ENCODE data around the gene TRPV4.

Gene TRPV4

DNA sequence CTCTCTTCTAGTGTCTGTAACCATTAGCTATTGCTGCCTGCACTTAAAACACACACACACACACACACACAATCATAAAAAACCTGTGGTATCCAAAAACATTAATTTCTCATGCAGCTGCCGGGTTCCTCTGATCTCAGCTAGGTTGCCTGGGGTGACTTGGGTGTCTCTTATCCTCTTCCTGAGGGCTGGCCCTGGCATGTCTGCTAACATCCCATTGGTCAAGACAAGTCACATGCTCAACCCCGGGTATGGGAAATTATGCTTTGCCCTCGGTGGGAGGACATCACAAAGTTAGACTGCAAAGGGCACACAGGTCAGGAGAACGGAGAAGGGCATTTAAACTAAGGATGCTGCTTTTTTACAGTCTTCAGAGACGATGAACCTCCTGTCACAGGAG is 55.7 kb downstream of the TRPV4 start:
- TF ChIP-seq, protein P1, sequence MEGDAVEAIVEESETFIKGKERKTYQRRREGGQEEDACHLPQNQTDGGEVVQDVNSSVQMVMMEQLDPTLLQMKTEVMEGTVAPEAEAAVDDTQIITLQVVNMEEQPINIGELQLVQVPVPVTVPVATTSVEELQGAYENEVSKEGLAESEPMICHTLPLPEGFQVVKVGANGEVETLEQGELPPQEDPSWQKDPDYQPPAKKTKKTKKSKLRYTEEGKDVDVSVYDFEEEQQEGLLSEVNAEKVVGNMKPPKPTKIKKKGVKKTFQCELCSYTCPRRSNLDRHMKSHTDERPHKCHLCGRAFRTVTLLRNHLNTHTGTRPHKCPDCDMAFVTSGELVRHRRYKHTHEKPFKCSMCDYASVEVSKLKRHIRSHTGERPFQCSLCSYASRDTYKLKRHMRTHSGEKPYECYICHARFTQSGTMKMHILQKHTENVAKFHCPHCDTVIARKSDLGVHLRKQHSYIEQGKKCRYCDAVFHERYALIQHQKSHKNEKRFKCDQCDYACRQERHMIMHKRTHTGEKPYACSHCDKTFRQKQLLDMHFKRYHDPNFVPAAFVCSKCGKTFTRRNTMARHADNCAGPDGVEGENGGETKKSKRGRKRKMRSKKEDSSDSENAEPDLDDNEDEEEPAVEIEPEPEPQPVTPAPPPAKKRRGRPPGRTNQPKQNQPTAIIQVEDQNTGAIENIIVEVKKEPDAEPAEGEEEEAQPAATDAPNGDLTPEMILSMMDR (IDR thresholded peaks at IDR 0.05; ENCODE audit: borderline replicate concordance, control extremely low read depth, extremely low read depth, insufficient read depth, missing control alignments) = no peak
- peak; percentile 69 for DNase-seq (ENCODE audit: low spot score)
- in situ Hi-C loops (cut with MboI; ENCODE audit: low sequenced_read_pairs, unreplicated experiment) = no loop called here

DNA sequence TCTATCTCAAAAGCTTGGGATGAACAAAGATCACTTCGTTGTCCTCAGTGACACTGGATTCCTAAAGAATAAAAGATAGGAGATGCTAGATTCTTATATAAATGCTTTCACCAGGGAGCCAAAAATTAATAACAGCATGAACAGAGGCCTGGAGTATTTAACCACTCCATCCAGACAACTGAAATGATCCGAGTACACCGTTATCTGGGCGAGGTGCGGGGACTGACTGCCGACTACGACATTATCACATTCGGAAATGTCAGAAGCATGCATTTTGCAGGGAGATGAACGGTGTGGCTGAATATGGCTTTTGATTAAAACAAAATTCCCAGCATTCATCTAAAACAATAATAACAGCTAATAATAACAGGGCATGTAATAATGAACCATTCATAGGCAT is 56.6 kb downstream of the TRPV4 start:
- DNase-seq (ENCODE audit: low spot score) = no peak
- in situ Hi-C loops (cut with MboI; ENCODE audit: low sequenced_read_pairs, unreplicated experiment) = no loop called here
- TF ChIP-seq, protein P1 (IDR thresholded peaks at IDR 0.05; ENCODE audit: borderline replicate concordance, control extremely low read depth, extremely low read depth, insufficient read depth, missing control alignments) = no peak

DNA sequence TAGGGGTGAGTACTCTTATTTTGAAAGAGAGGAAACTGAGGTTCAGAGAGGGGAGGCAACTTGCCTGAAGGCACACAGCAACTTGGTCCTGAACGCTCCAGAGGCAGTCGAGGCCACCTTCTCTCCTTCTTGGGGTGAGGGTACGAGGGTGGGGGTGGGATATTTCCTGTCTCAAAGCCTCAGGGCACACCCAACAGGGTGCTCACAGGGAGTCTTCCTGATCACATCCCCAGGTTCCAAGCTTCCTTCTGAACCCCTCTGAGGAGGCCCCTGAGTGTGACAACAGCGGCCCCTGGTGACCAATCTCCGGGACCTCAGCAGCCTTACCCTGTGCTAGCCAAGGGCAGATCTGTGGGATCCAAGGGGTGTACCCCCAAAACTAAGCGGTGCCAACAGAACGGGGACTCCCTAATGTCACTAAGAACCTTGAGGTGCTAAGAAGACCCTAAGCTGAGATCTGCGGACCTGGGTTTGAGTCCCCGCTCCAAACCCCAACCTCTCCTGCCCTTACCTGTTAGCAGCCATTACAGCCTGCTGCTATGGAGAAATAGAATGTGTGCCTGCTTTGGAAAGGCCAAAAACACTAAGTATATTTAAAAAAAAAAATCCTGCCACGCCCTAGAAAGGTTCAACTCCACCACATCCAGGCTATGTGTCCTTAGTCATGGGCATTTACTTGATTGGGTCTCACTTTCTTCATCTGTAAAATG is 57.9 kb downstream of the TRPV4 start:
- in situ Hi-C loops (cut with MboI; ENCODE audit: low sequenced_read_pairs, unreplicated experiment) = no loop called here
- TF ChIP-seq, protein P1 (IDR thresholded peaks at IDR 0.05; ENCODE audit: borderline replicate concordance, control extremely low read depth, extremely low read depth, insufficient read depth, missing control alignments) = peak; percentile 85
- peak; percentile 82 for DNase-seq (ENCODE audit: low spot score)

DNA sequence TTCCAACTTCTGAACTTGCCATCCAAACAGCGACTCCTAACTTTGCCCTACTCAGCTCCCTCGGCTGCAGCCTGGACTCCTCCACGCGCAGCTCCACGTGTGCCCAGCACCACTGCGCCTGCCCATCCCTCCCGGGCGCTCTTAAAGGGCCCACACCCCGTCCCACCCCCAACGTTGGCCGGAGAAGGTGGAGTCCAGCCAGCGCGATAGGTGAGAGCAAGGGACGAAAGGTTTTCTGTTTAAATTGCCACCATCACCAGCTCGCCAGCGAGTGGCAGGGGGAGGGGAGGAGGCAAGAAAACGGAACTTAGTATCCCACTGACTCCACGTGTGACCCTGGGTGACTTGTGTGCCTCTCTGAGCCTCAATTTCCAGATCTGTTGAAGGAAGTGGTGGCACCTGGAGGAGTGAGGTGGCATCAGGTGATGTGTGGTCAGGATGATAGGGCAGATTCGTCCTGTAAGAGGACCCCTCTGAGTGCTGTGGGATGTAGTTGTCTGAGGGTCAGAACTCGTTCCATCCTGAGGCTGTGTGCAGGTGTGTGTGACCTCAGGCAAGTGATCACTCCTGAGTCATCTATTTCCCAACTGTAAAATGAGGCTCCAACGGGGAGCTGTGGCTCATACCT is 59.7 kb downstream of the TRPV4 start:
- in situ Hi-C loops (cut with MboI; ENCODE audit: low sequenced_read_pairs, unreplicated experiment) = no loop called here
- TF ChIP-seq, protein P1 (IDR thresholded peaks at IDR 0.05; ENCODE audit: borderline replicate concordance, control extremely low read depth, extremely low read depth, insufficient read depth, missing control alignments) = no peak
- DNase-seq (ENCODE audit: low spot score) = no peak

DNA sequence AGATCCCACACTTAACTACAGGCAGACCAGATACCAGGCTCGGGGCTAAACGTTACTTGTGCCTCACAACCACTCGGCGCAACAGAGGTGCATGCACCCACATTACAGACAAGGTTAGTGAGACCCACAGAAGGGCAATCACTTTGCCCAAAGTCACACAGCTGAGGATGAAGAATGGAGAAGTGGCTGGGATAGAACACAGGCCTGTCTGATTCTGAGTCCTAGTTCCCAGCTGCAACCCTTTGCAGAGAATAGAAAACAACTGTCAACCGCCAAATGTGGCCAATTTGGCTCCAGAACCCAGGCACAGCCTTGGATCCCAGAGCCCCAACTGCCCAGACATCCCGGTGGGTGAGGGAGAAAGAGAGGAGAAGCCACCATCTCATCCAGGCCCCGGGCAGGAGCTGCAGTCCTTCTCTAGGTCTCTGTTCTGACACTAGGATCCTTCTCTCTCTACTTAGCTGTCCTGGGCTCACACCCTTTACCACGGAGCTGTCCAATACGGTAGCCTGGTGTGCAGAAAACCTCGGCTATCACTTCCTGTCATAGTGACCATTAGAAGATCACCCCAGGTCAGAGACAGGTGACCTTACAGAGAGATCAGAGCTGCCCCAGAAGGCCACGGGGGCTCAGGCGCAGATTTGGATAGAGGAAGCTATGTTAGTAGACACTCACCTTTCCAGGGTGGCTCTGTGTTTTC is 60.4 kb downstream of the TRPV4 start:
- no peak for DNase-seq (ENCODE audit: low spot score)
- TF ChIP-seq, protein P1 (IDR thresholded peaks at IDR 0.05; ENCODE audit: borderline replicate concordance, control extremely low read depth, extremely low read depth, insufficient read depth, missing control alignments) = no peak
- in situ Hi-C loops (cut with MboI; ENCODE audit: low sequenced_read_pairs, unreplicated experiment) = no loop called here

DNA sequence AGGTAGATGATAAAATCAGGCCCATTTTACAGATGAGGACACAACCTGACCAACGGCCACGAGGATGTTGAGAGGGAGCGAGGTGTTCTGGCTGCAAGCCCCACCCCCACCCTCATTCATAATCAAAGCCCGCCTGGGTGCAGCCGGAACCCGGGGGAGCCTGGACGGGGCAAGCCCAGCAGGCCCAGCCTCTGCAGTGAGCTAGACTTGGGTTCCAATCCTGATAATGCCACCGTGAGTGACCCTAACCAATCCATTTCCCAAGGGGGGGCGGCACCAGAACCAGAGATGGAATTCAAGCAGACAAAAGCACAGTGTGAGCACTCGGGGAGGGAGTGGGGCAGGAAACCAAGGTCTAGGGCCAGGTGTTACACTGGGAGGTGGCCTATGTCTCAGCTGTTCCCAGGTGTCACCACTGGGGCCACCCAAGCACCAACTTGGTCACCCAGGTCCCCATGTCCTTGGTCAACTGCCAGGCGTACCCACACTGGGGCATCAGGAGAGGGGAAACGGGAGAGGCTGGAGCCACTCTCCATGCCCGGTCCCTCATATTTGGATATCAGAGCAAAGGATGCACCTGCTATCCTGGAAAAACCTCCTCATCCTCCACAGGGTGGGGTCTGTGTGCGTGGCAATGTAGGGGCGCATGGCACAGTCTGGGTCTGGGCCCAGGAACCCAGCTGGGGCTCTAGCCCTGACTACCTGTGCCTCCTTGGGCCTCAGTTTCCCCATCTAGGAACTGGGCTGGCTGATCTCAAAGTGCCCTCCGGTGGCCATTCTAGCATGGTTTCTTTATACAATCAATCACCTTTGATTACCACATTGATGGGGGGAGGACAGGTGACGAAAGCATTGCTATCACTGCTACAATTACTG is 61.2 kb downstream of the TRPV4 start:
- TF ChIP-seq, protein P1 (IDR thresholded peaks at IDR 0.05; ENCODE audit: borderline replicate concordance, control extremely low read depth, extremely low read depth, insufficient read depth, missing control alignments) = no peak
- no peak for DNase-seq (ENCODE audit: low spot score)
- in situ Hi-C loops (cut with MboI; ENCODE audit: low sequenced_read_pairs, unreplicated experiment) = no loop called here

Measured in GM13976 (cell line).